ENCODE results near the gene POLE2. TPM values are rescaled to one million over a fixed set of nuclear protein-coding genes. Genes with fewer than 3 reads are reported as not detected.
A peak's percentile ranks its signal among the peaks of the same experiment; 100 is the strongest.

POLE2 gene
- total RNA-seq, 1 experiment from 2014 or later: 24.5 TPM

GRCh38 chr14:49620182-49621113, 67.6 kb downstream of the POLE2 start, which contains the start of the genes MGAT2 and RPL36AL (continued):
- TF ChIP-seq CTCF (IDR thresholded peaks at IDR 0.05 in 2 of 3, conservative IDR thresholded peaks at IDR 0.05 in 1 of 3; ENCODE audit: borderline replicate concordance in 1 of 3, insufficient read depth in 1 of 3, low read depth in 2 of 3, low read length in 2 of 3) (peak in 2 of 3 experiments; percentile 18 to 26; a peak in 1 of 6 replicates), EZH2phosphoT487 (IDR thresholded peaks at IDR 0.05; ENCODE audit: borderline replicate concordance) (no peak), TCF7L2 (IDR thresholded peaks at IDR 0.05; ENCODE audit: borderline replicate concordance, extremely low read depth, insufficient read depth, insufficient read length) (no peak), EZH2 (IDR thresholded peaks at IDR 0.05) (no peak), RAD21 (IDR thresholded peaks at IDR 0.05; ENCODE audit: low read depth) (no peak), REST (IDR thresholded peaks at IDR 0.05; ENCODE audit: low read depth) (no peak), YY1 (IDR thresholded peaks at IDR 0.05; ENCODE audit: extremely low read depth, insufficient replicate concordance, low read depth, low read length) (peak; percentile 5), FOSL1 (IDR thresholded peaks at IDR 0.05; ENCODE audit: low read depth) (no peak), ZBTB33 (IDR thresholded peaks at IDR 0.05; ENCODE audit: extremely low read depth, insufficient replicate concordance, low read length) (peak; percentile 59), SP1 (IDR thresholded peaks at IDR 0.05; ENCODE audit: low read depth) (peak; percentile 88), SIN3A (IDR thresholded peaks at IDR 0.05; ENCODE audit: low read depth) (peak; percentile 93; the same call in 1 of the 2 replicates)
